Pons (tissue), 1 donor: Measurements from ENCODE around the gene ANGEL1.

Source experiments
- DNase-seq: peaks from one replicate; pipeline ENCODE4 v3.0.0-alpha.2; 2016; ENCODE audit warnings: low spot score

ANGEL1 gene

DNA sequence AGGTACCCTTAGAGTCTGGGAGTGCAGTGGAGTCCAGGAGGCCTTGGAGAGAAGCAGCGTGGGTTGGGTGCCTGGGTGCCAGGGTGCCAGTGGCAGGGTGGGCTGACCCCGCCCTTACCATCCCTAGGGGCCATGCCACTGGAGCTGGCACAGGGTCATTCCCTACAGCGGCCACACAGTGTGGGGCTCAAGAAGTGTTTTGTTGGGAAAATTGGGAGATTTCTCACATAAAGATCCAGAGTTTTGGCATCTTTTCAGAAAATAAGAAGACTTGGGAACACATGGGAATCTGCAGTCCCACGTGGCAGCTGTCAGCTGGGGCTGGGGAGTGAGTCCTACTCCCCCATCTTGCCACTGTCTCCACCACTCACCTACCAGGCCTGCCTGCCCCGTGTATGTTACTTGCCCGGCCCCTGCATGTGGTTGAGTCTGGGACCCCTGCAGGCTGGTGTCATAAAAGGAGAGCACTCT lies 47.2 kb downstream of the ANGEL1 start:
- DNase-seq, result no peak

DNA sequence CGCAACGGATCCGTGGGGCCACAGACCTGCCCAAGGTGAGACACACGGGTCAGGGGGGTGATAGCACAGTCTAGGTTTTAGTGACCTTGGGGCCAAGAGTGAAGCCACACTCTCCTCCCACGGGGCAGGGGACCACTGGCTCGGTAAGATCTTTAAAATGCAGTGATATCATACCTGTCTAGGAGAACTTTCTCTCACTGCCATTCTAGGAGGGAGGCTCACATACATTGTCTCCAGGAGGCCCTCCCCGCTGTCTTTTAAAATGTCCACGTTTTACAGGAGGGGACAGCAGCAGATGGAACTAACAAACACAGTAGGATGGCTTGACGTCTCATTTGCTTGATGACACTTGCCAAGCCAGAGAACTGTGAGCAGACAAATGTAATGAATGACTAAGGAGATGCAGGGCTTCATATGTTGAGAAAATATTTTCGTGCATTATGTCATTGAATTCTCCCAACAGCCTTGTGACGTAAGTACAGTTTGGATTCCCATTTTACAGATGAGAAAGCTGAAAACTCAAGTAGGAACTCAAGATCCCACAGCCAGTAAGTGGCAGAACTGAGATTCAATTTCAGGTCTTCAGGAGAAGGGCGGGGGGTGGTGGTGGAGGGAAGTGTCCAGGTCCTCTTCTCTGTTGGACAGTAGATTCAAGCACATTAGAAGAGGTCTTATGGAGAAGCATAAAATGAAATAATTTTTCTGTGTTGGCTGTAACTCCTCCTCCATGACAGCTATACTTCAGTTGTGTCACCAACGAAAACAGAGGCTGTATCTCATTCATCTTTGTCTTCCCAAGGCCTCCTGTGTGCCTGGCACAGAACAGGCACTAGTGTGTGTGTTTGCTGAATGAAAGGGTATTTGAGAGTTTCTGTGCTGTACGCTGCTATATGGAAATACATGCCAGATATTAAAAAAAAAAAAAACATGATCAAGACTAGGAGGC lies 49.3 kb downstream of the ANGEL1 start:
- peak; percentile 94 for DNase-seq

DNA sequence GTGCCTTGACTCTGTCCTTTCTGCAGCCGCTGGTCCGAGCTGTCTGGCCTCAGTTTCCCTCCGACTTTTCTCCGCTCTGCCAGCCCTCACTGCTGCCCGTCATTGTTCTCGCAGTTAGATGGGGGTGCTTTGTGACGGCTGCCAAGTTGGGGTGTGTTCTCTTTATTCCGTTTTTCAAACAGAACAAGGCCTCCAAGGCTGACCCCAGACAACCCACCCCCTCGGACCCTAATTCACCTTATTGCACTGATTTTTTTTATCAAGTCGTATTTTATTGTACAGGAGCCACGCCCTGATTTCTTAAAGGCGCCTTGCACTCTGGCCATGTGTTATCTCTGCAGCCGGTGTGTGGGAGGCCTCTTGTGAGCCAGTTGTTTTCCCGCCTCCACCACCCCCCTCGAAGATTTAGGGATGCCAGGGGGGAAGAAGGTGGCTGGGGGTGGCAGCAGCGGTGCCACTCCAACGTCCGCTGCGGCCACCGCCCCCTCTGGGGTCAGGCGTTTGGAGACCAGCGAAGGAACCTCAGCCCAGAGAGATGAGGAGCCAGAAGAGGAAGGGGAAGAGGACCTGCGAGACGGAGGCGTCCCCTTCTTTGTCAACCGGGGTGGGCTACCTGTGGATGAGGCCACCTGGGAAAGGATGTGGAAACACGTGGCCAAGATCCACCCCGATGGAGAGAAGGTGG lies 50.1 kb downstream of the ANGEL1 start:
- no peak for DNase-seq

- DNase-seq, result no peak
Measured at GRCh38 chr14:76761960-76762410, 50.7 kb downstream of the ANGEL1 start.

DNA sequence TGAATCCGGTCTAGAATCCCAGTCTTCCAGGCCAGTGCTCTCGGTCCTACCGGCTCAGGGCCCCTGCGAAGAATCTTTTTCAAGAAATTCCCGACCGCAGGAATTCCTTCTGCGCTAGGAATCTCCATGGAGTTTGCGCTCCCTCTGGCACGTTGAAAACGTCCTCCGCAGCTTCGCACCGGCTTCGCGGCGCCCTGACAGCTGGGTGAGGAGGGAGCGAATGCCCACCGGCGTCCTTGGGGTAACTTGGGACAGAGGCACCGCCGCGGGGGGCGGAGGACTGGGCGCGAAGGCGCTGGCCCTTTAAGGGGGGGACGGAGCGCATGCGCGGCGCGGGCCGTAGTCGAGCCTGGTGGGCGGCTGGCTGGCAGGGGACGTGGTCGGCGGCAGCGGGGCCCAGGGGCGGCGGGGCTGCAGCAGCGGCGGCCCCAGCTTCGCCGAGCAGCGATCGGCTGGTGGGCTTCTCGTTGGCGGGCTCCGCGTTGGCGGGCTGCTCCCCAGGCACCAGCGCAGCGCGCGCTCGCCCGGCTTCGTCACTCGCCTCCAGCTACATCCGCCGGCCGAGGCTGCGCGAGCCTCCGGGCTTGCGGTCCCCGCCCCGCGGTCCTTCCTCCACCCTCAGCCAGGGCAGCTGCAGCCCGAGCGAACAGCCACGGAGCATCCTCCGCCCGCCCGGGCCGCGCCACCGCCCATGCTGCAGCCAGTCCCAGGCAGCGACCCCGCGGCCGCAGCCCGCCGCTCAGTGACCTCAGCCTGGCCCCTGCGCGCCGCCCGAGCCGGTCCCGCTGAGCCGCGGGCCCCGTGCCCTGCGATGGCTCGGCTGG lies 51.3 kb downstream of the ANGEL1 start, which contains the start of gene VASH1:
Gene VASH1, plus strand, starts transcription at position 333 of the 824 bp plus-strand sequence. CDS start 1,354 bp downstream, outside the sequence.
- no peak for DNase-seq

- no peak for DNase-seq
Measured at GRCh38 chr14:76760331-76761135, 52.1 kb downstream of the ANGEL1 start.

DNA sequence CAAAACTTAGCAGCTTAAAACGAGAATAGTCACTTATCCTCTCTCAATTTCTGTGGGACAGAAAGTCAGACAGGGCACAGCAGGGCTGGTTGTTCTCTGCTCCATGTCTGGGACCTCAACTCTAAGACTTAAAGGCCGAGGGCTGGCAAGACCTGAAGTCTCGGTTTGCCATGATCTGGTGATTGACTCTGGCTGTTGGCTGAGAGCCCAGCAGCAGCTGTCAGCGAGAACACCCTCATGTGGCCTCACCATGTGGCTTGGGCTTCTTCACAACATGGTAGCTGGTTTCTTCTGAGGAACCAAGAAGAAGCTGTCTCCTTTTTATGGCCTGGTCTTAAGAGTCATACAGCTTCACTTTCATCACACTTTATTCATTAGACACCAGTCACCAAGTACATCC lies 53.1 kb downstream of the ANGEL1 start:
- DNase-seq, result no peak

- no peak for DNase-seq
Measured at GRCh38 chr14:76756371-76756750, 56.3 kb downstream of the ANGEL1 start.

GRCh38 chr14:76755610-76756370 lies 56.9 kb downstream of the ANGEL1 start:
- no peak for DNase-seq

DNA sequence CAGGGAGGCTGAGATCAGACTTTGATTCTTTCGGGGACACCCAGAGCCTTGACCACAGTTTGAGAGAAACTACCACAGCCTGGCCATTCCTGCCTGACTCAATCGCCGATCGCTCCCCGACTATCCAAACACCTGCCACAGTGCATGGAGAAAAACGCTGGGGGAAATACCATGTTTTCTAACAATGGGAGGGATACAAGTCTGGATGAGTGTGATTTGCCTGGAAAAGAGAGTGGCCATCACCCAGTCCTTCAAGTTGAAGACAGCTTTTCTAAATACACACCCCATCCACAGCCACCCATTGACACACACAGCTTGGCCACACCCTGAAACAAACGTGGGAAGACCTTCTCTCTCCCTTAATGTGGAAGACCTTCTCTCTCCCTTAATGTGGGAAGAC lies 58.1 kb downstream of the ANGEL1 start:
- no peak for DNase-seq

DNA sequence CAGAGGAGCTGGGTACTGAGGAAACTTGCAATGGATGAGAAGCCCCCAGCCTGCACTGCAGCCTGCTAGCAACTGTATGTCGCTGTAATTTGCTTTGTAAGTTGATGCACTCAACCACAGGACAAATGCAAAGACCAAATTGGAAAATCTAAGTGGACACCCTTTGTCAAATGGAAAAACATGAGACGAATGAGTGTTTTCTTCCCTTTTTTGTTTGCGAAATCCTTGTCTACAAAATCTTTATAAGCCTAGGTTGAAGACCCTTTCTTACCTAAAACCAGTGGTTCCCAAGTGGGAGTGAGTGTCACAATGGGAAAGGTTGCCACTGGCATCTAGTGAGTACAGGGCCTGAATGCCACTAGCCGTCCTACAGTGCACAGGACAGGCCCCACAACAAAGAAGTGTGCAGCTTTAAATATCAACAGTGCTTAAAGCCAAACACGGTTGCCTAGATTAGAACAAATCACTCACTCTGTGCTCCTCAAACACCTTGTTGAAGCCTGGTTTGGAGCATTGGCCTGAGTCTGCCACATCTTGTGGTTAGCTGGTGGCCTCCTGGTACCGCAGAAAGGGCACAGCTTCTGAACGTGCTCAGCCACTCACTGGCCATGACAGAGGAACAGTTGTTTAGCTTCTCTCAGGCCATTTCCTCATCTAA lies 59.0 kb downstream of the ANGEL1 start:
- DNase-seq, result no peak

GRCh38 chr14:76752744-76753143 lies 59.9 kb downstream of the ANGEL1 start:
- DNase-seq, result peak; percentile 92

DNA sequence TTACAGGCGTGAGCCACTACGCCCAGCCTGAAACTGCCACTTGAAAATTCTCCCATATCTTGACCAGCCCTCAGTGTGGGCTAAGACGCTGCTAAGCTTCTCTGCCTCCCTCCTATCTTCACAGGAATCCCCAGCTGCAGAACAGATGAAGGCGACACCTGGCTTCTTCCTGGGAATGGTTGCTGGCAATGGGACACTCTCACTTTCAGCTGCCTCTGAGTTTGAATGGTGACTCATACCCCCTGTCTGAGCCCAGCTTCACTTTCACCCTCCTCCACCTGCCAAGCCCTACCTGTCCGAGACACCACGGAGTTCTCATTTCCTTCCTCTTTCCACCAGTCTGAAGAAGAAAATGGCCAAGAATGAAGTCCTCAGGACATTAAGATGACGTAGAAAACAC lies 69.7 kb downstream of the ANGEL1 start:
- DNase-seq, result peak; percentile 59

DNA sequence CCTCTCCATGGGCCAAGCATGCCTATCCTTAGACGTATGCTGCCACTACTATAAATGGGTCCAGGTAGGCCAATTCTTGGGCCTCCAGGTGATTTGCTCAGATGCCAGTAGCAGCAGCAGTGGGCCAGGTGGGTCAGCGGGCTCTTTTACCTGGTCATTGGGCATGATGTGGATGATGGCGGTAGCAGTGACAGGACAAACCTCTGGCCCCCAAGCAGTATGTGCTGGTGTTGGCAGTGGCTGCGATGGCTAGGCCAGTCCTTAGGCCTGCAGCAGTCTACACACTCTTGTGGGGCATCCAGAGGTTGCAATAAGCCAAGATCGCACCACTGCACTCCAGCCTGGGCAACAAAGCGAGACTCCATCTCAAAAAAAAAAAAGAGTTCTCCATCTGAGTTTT lies 70.5 kb downstream of the ANGEL1 start:
- no peak for DNase-seq

- DNase-seq, result no peak
Measured at GRCh38 chr14:76741074-76741473, 71.6 kb downstream of the ANGEL1 start.
